Stomach (tissue), 9 donors: ENCODE data around the gene NRF1. TPM values are rescaled to one million over a fixed set of nuclear protein-coding genes. Genes with fewer than 3 reads are reported as not detected.

ENCODE experiments used
- DNase-seq, 2 donors: peaks; one replicate each; pipeline versions ENCODE4 v3.0.0 to v3.0.0-alpha.2; 2013 to 2019
- H3K27ac ChIP-seq, 5 donors: fragments of 200-600 bp in 4 of 5; sonication (generic) in 4 of 5; one replicate each; pipeline ENCODE4 v1.5.1; 2013 to 2019; ENCODE audit warnings: mild to moderate bottlenecking in 1 of 5, moderate library complexity in 1 of 5
- H3K27me3 ChIP-seq, 3 donors: fragments of 200-600 bp; sonication (generic); one replicate each; pipeline ENCODE4 v1.5.1; 2017 to 2019; ENCODE audit warnings: mixed run types in 1 of 3
- H3K36me3 ChIP-seq, 4 donors: fragments of 200-600 bp; sonication (generic); 1 replicate in 3 of 4; 2 replicates in 1 of 4; pipeline ENCODE4 v1.5.1; 2016 to 2019
- H3K4me1 ChIP-seq, 4 donors: fragments of 200-600 bp; sonication (generic); one replicate each; pipeline ENCODE4 v1.5.1; 2016 to 2019
- H3K4me3 ChIP-seq, 4 donors: fragments of 200-600 bp; sonication (generic) in 3 of 4; one replicate each; pipeline ENCODE4 v1.5.1; 2016 to 2019; ENCODE audit warnings: mild to moderate bottlenecking in 1 of 4
- H3K9me3 ChIP-seq, 4 donors: fragments of 200-600 bp; sonication (generic); one replicate each; pipeline ENCODE4 v1.5.1; 2016 to 2019
- CTCF ChIP-seq, 7 experiments: fragments of 450-650 bp in 4 of 7; fragments of 200-600 bp in 3 of 7; sonication (generic) in 3 of 7; IDR thresholded peaks; one replicate each; pipeline ENCODE4 v1.5.1; 2016 to 2019; ENCODE audit warnings: antibody characterized with exemption in 7 of 7, control low read depth in 2 of 7, mild to moderate bottlenecking in 1 of 7
- EP300 ChIP-seq: sonication (generic); formaldehyde crosslinking; IDR thresholded peaks from one replicate; pipeline ENCODE4 v1.6.1; 2017; ENCODE audit warnings: antibody characterized with exemption
- POLR2A ChIP-seq, 4 donors: fragments of 450-650 bp; IDR thresholded peaks; one replicate each; pipeline ENCODE4 v1.6.1; 2016; ENCODE audit warnings: antibody characterized with exemption in 4 of 4, control low read depth in 2 of 4, mild to moderate bottlenecking in 1 of 4, moderate library complexity in 1 of 4
- POLR2AphosphoS5 ChIP-seq, 3 donors: sonication (generic); formaldehyde crosslinking; IDR thresholded peaks; one replicate each; pipeline ENCODE4 v1.6.1; 2016; ENCODE audit warnings: antibody characterized with exemption in 3 of 3
- WGBS, 5 donors: extraction: QIAGEN DNeasy Blood & Tissue Kit in 3 of 5; methylation state at CpG; one replicate each; pipeline versions ENCODE4 v1.1.5 to v1.1.7; 2013 to 2018; 5-methylcytosine and 5-hydroxymethylcytosine counted together
- intact Hi-C: fragments of 100-400 bp; cut with DNase I; formaldehyde crosslinking; loops from one replicate; pipeline ENCODE4 v1.15.1; 2023; ENCODE audit warnings: low total_unique reads
- polyA plus RNA-seq, 3 donors: library from polyadenylated mRNA; stranded (reverse); fragments of 200-250 nt; gene quantifications; one replicate each; pipeline ENCODE4 v1.2.3, GENCODE V29; 2013
- total RNA-seq, 5 donors: library from RNA; depleted of rRNA; stranded (reverse); fragments of >200 nt; gene quantifications; one replicate each; pipeline versions ENCODE4 v1.1.0 to v1.2.3, GENCODE V29; 2014 to 2016
- donor health status: healthy with polysubstance abuse.
- donor health status: Bipolar disorder and iron deficiency.
- donor health status: healthy.

NRF1 gene
- total and polyA plus RNA-seq, 8 donors: 3.2 to 58.3 (median 10.1) TPM

DNA sequence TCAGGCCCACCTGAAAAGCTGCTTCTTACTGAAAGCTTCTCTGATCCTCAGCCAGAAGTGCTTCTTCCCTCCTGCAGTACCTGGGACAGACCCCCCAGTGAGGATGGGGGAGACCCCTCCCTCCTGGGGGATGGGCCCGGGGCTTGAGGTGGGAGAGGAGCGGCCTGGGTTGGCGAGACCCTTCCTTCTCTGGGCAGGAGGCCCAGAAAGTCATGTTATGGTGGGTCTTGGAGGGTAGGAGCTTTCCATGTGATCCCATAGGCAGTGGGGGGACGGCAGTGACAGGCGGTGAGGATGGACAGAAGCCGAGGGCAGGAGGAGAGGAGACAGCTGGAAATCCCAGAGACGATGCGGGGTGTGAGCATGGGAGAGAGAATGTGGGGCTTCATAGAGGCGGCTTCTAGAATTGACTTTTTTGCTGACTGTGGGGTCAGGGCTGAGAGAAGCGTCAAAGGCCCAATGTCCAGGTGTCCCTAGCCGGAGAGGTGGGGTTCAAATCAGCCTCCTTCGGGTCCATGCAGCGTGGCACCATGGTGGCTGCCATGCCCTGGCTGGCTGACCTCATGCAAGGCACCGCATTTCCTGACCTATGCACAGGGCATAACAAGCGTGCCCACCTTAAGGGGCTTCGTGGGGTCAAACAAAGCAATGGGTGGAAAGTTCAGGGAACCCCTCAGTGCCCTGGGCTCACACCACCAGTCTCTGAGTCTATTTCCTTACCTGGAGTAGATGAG, 187.3 kb downstream of the NRF1 start:
- no peak for DNase-seq
- no peaks in the 10 kb centered on the region for H3K36me3 ChIP-seq
- WGBS, 5 donors: 90 to 93% (median 91%) methylated on average over 14 to 16 of the region's 16 CpGs
- intact Hi-C loops: no loop called here
- TF ChIP-seq POLR2AphosphoS5 (IDR thresholded peaks at IDR 0.05) (no peak), POLR2A (IDR thresholded peaks at IDR 0.05) (no peak), CTCF (IDR thresholded peaks at IDR 0.05) (no peak), EP300 (no peak)
- H3K27ac ChIP-seq: no peak overlapping the region
- H3K9me3 ChIP-seq: no peaks in the 10 kb centered on the region
- peaks cover 0 to 30% (median 0%) of the 10 kb centered on the region in 3 donors for H3K27me3 ChIP-seq
- H3K4me3 ChIP-seq: no peak overlapping the region
- peaks cover 0 to 4% (median 1%) of the 10 kb centered on the region in 4 donors for H3K4me1 ChIP-seq

- peaks cover 0 to 9% (median 4%) of the 10 kb centered on the region in 4 donors for H3K4me1 ChIP-seq
These were observed 187.9 kb downstream of the NRF1 start for GRCh38 chr7:129799350-129799955.

GRCh38 chr7:129800901-129801300, 189.4 kb downstream of the NRF1 start:
- H3K9me3 ChIP-seq: no peaks in the 10 kb centered on the region
- peaks cover 0 to 30% (median 0%) of the 10 kb centered on the region in 3 donors for H3K27me3 ChIP-seq
- TF ChIP-seq POLR2AphosphoS5 (IDR thresholded peaks at IDR 0.05) (no peak), POLR2A (IDR thresholded peaks at IDR 0.05) (no peak), CTCF (IDR thresholded peaks at IDR 0.05) (no peak), EP300 (no peak)
- H3K36me3 ChIP-seq: no peaks in the 10 kb centered on the region
- no peak overlapping the region for H3K4me3 ChIP-seq
- 85 to 91% (median 90%) methylated on average over 7 of the region's 7 CpGs for WGBS, 5 donors
- H3K27ac ChIP-seq: no peak overlapping the region
- intact Hi-C loops: no loop called here
- no peak for DNase-seq
- peaks cover 0 to 20% (median 13%) of the 10 kb centered on the region in 4 donors for H3K4me1 ChIP-seq

More at GRCh38 chr7:129799350-129799955, 187.9 kb downstream of the NRF1 start:
- TF ChIP-seq EP300 (no peak), POLR2A (IDR thresholded peaks at IDR 0.05) (no peak), CTCF (IDR thresholded peaks at IDR 0.05) (no peak), POLR2AphosphoS5 (IDR thresholded peaks at IDR 0.05) (no peak)
- no peak overlapping the region for H3K27ac ChIP-seq
- no peaks in the 10 kb centered on the region for H3K9me3 ChIP-seq
- no peaks in the 10 kb centered on the region for H3K36me3 ChIP-seq
- H3K27me3 ChIP-seq: peaks cover 0 to 30% (median 0%) of the 10 kb centered on the region in 3 donors
- no peak overlapping the region for H3K4me3 ChIP-seq
- intact Hi-C loops: no loop called here
- 72 to 87% (median 81%) methylated on average over 13 of the region's 13 CpGs for WGBS, 5 donors
- no peak for DNase-seq

DNA sequence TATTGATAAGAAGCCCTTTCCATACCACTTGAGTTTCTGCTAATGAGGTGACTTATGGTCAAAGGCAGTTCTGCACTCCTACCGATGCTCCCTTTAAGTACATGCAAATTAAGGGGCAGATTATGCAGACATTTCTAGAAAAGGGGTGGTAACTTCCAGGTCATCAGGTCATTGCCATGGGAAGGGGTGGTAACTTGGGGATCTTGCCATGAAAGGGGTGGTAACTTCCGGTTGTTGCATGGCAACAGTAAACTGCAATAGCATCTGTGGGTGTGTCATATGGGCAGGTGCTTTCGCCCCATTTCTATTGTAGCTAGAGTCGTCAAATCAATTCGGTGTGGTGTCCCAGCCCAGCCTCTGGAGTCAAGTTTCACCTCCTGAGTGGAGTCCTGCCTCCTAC, 190.4 kb downstream of the NRF1 start:
- TF ChIP-seq EP300 (no peak), POLR2AphosphoS5 (IDR thresholded peaks at IDR 0.05) (no peak), CTCF (IDR thresholded peaks at IDR 0.05) (no peak), POLR2A (IDR thresholded peaks at IDR 0.05) (no peak)
- peaks cover 0 to 30% (median 0%) of the 10 kb centered on the region in 3 donors for H3K27me3 ChIP-seq
- no peak overlapping the region for H3K4me3 ChIP-seq
- no peak for DNase-seq
- H3K9me3 ChIP-seq: no peaks in the 10 kb centered on the region
- H3K36me3 ChIP-seq: no peaks in the 10 kb centered on the region
- intact Hi-C loops: no loop called here
- 56 to 71% (median 65%) methylated on average over 4 to 5 of the region's 5 CpGs for WGBS, 5 donors
- H3K27ac ChIP-seq: no peak overlapping the region
- H3K4me1 ChIP-seq: peaks cover 0 to 20% (median 13%) of the 10 kb centered on the region in 4 donors
